Anterior cingulate cortex (tissue), 58 donors: Measurements from ENCODE around the gene FOXB2.

Experiments used
- DNase-seq, 58 donors: peaks; one replicate each; lab custom pipeline; 2025; lab: John Stamatoyannopoulos, UW

FOXB2 gene

GRCh38 chr9:77015327-77016048 lies 4.0 kb upstream of the FOXB2 start:
- no peak for DNase-seq

- no peak for DNase-seq
Measured at GRCh38 chr9:77016121-77016525, 3.3 kb upstream of the FOXB2 start.

GRCh38 chr9:77016526-77017504 lies 2.6 kb upstream of the FOXB2 start:
- DNase-seq: no peak

- DNase-seq: no peak
Measured at GRCh38 chr9:77017505-77017894, 2.0 kb upstream of the FOXB2 start.

- no peak for DNase-seq
Measured at GRCh38 chr9:77018058-77018968, 1.1 kb upstream of the FOXB2 start.

- DNase-seq: no peak
Measured at GRCh38 chr9:77018969-77019235, 553 bp upstream of the FOXB2 start.

- DNase-seq: no peak
Measured at GRCh38 chr9:77019926-77020412, 514 bp downstream of the FOXB2 start.

GRCh38 chr9:77020413-77021290 lies 1.2 kb downstream of the FOXB2 start:
- no peak for DNase-seq

GRCh38 chr9:77021291-77021894 lies 1.9 kb downstream of the FOXB2 start:
- DNase-seq: no peak

GRCh38 chr9:77021922-77022782 lies 2.7 kb downstream of the FOXB2 start:
- DNase-seq: no peak

GRCh38 chr9:77022783-77023440 lies 3.5 kb downstream of the FOXB2 start:
- DNase-seq: no peak

- DNase-seq: no peak
Measured at GRCh38 chr9:77023726-77024125, 4.3 kb downstream of the FOXB2 start.

GRCh38 chr9:77024776-77025545 lies 5.5 kb downstream of the FOXB2 start:
- no peak for DNase-seq

- DNase-seq: no peak
Measured at GRCh38 chr9:77028478-77028877, 9.0 kb downstream of the FOXB2 start.

GRCh38 chr9:77030045-77030444 lies 10.6 kb downstream of the FOXB2 start:
- no peak for DNase-seq

GRCh38 chr9:77038281-77039036 lies 19.0 kb downstream of the FOXB2 start:
- no peak for DNase-seq
